NB4 (cell line): Measurements from ENCODE around the gene NFATC2.

Source experiments
- TF ChIP-seq, protein P1 (sequence below): IDR thresholded peaks from one replicate; pipeline ENCODE4 v1.5.1; 2012; ENCODE audit warnings: low read depth, low read length
- TF ChIP-seq, protein P2 (sequence below): IDR thresholded peaks from 2 replicates; pipeline ENCODE4 v1.6.1; 2011; ENCODE audit warnings: low read depth, low read length

DNA sequence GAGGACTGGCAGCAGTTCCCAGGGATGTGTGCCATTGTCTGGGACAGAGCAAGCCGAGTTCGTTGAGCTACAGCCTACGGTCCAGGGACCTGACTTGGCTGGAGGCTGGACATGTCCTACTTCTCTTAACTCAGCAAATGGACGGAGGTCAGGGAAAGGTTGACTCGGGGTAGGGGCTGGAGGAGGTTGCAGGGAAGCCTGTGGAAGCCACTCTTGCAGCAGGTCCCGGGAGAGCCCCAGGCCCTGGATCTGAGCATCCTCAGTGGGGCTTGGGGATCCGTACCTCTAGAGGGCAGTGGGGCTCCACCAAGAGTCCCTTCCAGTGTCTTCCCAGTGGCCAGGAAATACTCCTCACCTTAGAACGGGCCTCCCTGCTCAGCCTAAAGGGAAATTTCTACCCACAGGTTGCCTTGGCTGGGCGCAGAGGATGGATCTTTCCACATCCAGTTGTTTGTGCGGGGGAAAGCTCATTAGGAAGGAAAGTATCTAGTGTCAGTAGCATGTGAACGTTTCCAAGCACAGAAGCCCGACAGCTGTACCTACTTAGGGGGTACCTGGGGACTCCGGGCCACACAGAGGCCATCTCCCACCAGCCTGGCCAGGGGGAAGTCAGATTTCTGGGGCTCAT is 170.2 kb downstream of the NFATC2 start:
- TF ChIP-seq, protein P1, sequence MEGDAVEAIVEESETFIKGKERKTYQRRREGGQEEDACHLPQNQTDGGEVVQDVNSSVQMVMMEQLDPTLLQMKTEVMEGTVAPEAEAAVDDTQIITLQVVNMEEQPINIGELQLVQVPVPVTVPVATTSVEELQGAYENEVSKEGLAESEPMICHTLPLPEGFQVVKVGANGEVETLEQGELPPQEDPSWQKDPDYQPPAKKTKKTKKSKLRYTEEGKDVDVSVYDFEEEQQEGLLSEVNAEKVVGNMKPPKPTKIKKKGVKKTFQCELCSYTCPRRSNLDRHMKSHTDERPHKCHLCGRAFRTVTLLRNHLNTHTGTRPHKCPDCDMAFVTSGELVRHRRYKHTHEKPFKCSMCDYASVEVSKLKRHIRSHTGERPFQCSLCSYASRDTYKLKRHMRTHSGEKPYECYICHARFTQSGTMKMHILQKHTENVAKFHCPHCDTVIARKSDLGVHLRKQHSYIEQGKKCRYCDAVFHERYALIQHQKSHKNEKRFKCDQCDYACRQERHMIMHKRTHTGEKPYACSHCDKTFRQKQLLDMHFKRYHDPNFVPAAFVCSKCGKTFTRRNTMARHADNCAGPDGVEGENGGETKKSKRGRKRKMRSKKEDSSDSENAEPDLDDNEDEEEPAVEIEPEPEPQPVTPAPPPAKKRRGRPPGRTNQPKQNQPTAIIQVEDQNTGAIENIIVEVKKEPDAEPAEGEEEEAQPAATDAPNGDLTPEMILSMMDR, result peak; percentile 80
- TF ChIP-seq, protein P2, sequence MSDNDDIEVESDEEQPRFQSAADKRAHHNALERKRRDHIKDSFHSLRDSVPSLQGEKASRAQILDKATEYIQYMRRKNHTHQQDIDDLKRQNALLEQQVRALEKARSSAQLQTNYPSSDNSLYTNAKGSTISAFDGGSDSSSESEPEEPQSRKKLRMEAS, result no peak
